HG03442 (cell line): ENCODE measurements around the gene NDUFV3.
A peak's percentile ranks its signal among the peaks of the same experiment; 100 is the strongest.
"Not testable (repeated sequence)": the region's sequence is repeated elsewhere in the genome, so short reads cannot be mapped to it uniquely, and the experiment has no call there.

Experiments
- ATAC-seq: cut with Tn5 transposase; IDR thresholded peaks from one replicate; pipeline ENCODE4 v1.9.1; 2021; ENCODE audit warnings: mild to moderate bottlenecking, moderate library complexity; ENCODE audit not compliant: unreplicated experiment

NDUFV3 gene

GRCh38 chr21:42933137-42933970 lies 40.2 kb downstream of the NDUFV3 start:
- ATAC-seq = not testable (repeated sequence)

- not testable (repeated sequence) for ATAC-seq
These were observed 40.9 kb downstream of the NDUFV3 start for GRCh38 chr21:42933973-42934372.

GRCh38 chr21:42936360-42936759 lies 43.3 kb downstream of the NDUFV3 start:
- not testable (repeated sequence) for ATAC-seq

- not testable (repeated sequence) for ATAC-seq
These were observed 44.2 kb downstream of the NDUFV3 start for GRCh38 chr21:42937034-42937940.

- ATAC-seq = no peak
These were observed 45.0 kb downstream of the NDUFV3 start for GRCh38 chr21:42937960-42938605.

GRCh38 chr21:42938606-42938995 lies 45.5 kb downstream of the NDUFV3 start:
- ATAC-seq = not testable (repeated sequence)

GRCh38 chr21:42939582-42940413 lies 46.7 kb downstream of the NDUFV3 start:
- no peak for ATAC-seq

GRCh38 chr21:42941696-42942085 lies 48.6 kb downstream of the NDUFV3 start:
- no peak for ATAC-seq

- ATAC-seq = no peak
These were observed 49.1 kb downstream of the NDUFV3 start for GRCh38 chr21:42942244-42942643.

GRCh38 chr21:42949094-42949755 lies 56.1 kb downstream of the NDUFV3 start:
- ATAC-seq = not testable (repeated sequence)

- ATAC-seq = not testable (repeated sequence)
These were observed 58.1 kb downstream of the NDUFV3 start for GRCh38 chr21:42951193-42951592.

GRCh38 chr21:42956824-42957630 lies 63.9 kb downstream of the NDUFV3 start:
- peak; percentile 99 for ATAC-seq

GRCh38 chr21:42958122-42958521 lies 65.0 kb downstream of the NDUFV3 start:
- not testable (repeated sequence) for ATAC-seq

GRCh38 chr21:42959728-42960127 lies 66.6 kb downstream of the NDUFV3 start:
- ATAC-seq = no peak

GRCh38 chr21:42962380-42963007 lies 69.4 kb downstream of the NDUFV3 start:
- no peak for ATAC-seq
